Kidney capillary endothelial cell (primary cell): ENCODE results near the gene CLSTN2.

ENCODE experiments used
- DNase-seq: peaks from one replicate; pipeline ENCODE4 v3.0.0-alpha.2; 2018; ENCODE audit warnings: low spot score

Gene CLSTN2

GRCh38 chr3:140187656-140188221, 252.8 kb downstream of the CLSTN2 start:
- no peak for DNase-seq

GRCh38 chr3:140188285-140188684, 253.3 kb downstream of the CLSTN2 start:
- DNase-seq: no peak

GRCh38 chr3:140189267-140189666, 254.3 kb downstream of the CLSTN2 start:
- DNase-seq: no peak

DNA sequence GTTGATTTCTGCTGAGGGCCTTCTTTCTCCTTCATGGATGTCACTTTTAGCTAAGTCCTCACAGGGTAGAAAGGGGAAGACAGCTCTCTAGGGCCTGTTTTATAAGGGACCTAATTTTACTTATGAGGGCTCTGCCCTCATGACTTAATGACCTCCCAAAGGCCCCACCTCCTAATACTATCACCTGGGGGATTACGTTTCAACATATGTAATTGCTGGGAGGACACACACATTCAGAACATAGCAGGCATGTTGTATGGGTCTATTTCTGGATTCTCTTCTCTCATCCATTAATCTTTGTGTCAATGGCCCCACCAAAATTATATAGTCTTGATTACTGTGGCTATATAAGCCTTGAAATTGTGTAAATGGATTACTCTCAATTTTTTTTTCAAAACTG, 255.0 kb downstream of the CLSTN2 start:
- no peak for DNase-seq

DNA sequence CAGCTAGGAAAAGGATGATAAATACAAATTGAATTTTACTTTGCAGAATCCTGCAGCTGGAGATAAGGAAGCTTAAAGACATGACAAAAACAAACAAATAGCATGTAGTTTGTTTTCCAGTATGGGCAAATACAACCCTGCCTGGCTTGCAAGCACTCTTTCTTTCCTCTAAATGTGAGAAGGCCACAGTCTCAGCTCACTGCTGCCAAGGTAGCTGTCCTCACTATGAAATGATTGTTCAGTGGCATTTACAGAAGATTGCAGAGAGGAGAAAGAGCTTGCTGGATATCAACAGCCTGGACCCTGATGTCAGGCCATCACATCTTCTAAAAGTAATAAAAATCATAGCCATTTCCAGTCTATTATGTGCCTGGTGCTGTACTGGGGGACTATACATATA, 262.0 kb downstream of the CLSTN2 start:
- no peak for DNase-seq

DNA sequence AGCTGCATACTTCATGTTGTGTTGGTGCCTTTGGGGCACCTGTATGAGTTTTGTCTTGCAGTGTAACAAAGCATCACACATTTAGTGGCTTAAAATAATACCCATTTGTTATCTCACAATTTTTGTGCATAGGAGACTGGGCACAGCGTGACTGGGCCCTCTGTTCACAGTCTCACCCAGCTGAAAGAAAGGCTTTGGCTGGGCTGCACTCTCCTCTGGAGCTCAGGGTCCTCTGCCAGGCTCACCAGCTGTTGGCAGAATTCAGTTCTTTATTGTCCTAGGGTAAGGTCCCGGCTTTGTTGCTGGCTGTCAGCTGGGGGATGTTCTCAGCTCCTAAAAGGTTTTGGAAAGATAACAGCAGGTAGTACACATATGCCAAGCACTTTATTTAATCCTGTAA, 263.3 kb downstream of the CLSTN2 start:
- no peak for DNase-seq

- no peak for DNase-seq
These were observed 264.0 kb downstream of the CLSTN2 start for GRCh38 chr3:140199008-140199407.

DNA sequence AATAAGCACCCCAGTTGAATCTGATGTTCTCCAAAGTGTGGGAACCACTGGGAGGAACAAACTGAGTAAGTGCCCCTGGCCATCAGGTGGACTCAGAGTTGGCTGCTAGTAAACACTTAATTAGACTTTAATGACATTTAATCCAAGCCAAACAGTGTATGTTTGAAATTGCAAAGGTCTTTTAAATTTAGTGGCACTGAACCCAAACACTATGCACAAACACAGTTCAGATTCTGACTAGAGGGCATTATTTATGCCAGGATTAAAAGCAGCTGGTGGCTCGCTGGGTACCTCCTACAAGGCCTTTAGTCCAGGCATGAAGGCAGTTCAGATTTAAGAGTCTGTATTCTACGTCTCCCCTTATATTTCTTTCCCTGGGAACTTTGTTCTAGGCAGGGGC, 264.8 kb downstream of the CLSTN2 start:
- no peak for DNase-seq

DNA sequence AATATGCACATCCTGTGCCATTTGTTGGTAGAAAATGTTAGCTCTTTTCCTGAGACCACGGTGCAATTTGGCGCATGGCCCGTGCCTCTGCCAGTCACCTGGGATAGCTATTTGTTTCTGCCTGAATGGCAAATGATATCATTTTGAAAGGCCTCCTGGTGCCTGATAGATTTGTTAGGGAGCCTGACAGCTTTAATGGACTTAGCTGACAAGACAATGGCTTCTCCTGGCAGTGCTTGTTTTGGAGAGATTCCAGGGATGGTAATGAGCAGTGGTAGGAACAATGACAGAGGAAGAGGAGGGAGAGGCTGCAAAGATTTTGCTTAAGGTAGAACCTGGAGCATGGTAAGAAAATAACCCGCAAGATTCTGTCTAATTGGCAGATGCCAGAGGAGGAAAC, 268.5 kb downstream of the CLSTN2 start:
- DNase-seq: no peak

- DNase-seq: no peak
These were observed 269.4 kb downstream of the CLSTN2 start for GRCh38 chr3:140204271-140204984.

GRCh38 chr3:140205598-140205997, 270.6 kb downstream of the CLSTN2 start:
- no peak for DNase-seq

- DNase-seq: peak; percentile 4
These were observed 271.4 kb downstream of the CLSTN2 start for GRCh38 chr3:140206196-140207040.

- no peak for DNase-seq
These were observed 272.6 kb downstream of the CLSTN2 start for GRCh38 chr3:140207541-140207940.

DNA sequence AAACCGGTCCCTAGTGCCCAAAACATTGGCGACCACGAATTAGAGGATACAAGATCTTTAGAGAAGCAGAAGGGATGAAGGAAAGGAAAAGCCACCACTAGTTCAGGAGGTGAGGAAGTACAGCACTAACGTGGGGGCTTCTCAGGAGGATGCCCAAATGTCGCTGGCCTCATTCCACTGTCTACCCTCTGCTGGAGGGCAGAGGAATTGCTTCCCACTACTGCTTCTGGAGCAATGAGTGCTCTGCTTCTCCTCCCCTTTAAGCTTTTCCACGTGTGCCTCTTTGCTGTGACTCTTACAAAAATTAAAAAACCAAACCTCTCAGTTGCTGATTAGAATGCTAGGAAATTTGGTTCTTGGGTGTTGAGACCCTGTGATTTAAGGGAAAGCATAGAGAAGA, 281.3 kb downstream of the CLSTN2 start:
- no peak for DNase-seq

DNA sequence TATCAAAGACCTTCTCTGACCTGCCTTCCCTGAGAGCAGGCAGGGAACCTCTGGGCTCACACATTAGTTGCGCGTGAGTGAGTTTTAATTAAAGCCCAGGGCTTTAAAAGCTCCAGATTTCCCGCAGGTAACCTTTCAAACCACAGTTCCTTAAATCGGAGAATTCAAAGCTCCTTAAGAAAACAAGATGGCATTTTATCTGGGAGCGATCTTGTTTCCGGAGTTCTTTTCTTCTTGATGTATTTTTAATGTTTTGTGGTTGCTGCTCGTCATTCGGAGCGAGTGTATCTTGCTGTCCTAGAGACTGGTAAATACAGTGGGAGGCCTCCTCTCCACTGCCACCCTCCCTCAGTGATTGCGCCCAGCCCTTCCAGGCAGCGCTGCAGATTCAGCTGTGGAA, 284.3 kb downstream of the CLSTN2 start:
- no peak for DNase-seq

- no peak for DNase-seq
These were observed 285.0 kb downstream of the CLSTN2 start for GRCh38 chr3:140219923-140220452.

DNA sequence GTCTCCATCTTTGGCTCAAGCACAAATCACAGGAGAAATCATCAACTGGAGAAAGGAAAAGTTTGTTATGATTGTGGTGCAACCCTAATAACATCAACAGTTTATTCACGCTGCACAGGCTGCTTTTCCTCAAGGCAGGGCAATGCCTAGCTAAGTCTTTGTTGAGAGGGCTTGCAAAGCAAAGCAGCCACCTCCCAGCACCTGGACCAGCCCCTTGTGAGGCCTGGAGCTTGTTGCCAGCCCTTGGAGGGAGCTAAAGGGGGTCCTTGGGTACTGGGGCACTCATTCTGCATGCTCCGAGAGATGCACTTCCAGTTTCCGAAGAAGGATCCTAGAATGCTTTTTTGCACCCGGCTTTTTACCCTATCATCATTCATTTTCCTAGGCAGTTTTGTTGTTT, 288.2 kb downstream of the CLSTN2 start:
- DNase-seq: no peak

DNA sequence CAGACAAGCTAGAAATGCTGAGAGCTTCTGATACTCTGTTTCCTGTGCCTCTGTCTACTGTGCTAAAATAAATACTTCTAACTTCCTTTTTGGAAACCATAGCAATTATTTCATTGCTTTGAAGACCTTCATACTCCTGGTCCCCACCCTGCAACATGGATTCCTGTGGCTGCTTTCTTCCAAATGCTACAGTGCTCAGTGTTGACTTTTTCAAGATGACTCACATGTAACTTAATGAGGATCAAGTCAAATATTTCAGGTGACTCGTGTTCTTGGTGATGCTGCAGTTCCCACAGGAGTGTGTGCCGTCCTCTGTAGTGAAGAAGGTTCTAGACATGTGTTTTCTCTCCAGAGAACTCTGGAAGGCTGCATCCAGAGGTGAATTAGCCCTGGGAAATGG, 288.6 kb downstream of the CLSTN2 start:
- DNase-seq: no peak

- DNase-seq: no peak
These were observed 289.3 kb downstream of the CLSTN2 start for GRCh38 chr3:140224307-140224706.

DNA sequence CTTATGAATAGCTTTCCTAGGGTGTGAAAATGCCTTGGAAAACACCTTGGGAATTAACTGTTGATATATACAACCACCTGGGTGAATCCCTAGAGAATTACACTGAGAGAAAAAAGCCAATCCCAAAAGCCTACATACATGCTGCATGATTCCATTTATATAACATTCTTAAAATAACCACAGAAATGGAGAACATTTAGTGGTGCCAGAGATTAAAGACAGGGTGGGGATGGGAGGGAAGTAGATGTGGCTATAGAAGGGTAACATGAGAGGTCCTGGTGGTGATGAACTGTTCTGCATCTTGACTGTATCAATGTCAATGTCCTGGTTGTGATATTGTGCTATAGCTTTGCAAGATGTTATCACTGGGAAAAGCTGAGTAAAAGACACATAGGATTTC, 291.0 kb downstream of the CLSTN2 start:
- no peak for DNase-seq

DNA sequence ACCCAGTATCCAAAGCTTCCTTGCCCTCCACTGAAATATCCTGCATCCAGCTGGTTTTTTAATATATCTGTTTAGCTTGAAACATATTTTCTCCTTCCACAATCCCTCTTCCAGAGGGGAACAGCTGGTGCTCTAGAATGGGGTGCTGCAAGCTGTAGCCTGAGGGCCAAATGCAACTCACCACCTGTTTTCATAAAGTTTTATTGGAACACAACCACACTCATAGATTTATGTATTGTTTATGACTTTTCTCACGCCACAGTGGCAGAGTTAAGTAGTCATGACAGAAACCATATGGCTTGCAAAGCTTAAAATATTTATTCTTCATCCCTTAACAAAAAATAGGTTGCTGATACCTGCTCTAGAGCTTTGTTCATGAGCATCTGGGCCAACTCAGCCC, 298.7 kb downstream of the CLSTN2 start:
- no peak for DNase-seq

DNA sequence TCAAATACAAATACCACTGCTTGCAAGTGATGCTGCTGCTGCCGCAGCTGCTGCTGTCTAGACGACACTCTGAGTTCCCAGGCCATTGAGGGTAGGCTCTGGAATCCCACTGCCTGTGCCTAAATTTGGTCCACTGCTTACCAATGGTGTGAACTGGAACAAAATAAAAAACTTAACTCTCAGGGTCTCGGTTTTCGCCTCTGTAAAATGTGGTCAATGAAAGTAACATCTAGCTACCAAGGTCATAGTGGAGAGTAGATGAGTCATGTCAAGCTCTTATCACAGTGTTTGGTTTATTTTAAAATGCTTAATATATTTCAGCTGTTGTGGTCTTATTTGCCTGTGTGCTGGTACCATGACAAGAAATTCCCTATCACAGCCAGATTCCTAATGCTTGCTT, 299.3 kb downstream of the CLSTN2 start:
- no peak for DNase-seq
